HEK293 (cell line): ENCODE results near the gene SMARCA2.
A peak's percentile ranks its signal among the peaks of the same experiment; 100 is the strongest.

ENCODE experiments used
- GFI1B ChIP-seq: fragments of 450-650 bp; formaldehyde crosslinking; IDR thresholded peaks from 2 replicates; pipeline ENCODE4 v1.5.1; 2016; ENCODE audit warnings: missing biosample characterization, missing genetic modification characterization
- GLI2 ChIP-seq: fragments of 450-650 bp; formaldehyde crosslinking; IDR thresholded peaks from 2 replicates; pipeline ENCODE4; 2017; ENCODE audit warnings: missing biosample characterization, missing genetic modification characterization, low read depth, borderline replicate concordance
- GLIS2 ChIP-seq: fragments of 450-650 bp; formaldehyde crosslinking; IDR thresholded peaks from 2 replicates; pipeline ENCODE4 v1.5.1; 2016; ENCODE audit warnings: missing biosample characterization, missing genetic modification characterization
- HIC1 ChIP-seq: fragments of 450-650 bp; formaldehyde crosslinking; IDR thresholded peaks from 2 replicates; pipeline ENCODE4 v1.5.1; 2016; ENCODE audit warnings: missing biosample characterization, missing genetic modification characterization
- KLF1 ChIP-seq: fragments of 450-650 bp; formaldehyde crosslinking; IDR thresholded peaks from 2 replicates; pipeline ENCODE4 v1.5.1; 2016; ENCODE audit warnings: missing biosample characterization, missing genetic modification characterization
- KLF17 ChIP-seq: fragments of 450-650 bp; formaldehyde crosslinking; IDR thresholded peaks from 2 replicates; pipeline ENCODE4 v1.5.1; 2016; ENCODE audit warnings: missing biosample characterization, missing genetic modification characterization
- PRDM10 ChIP-seq: fragments of 450-650 bp; formaldehyde crosslinking; IDR thresholded peaks from 2 replicates; pipeline ENCODE4 v1.5.1; 2016; ENCODE audit warnings: missing biosample characterization, missing genetic modification characterization
- PRDM6 ChIP-seq: fragments of 450-650 bp; formaldehyde crosslinking; IDR thresholded peaks from 2 replicates; pipeline ENCODE4 v1.5.1; 2017; ENCODE audit warnings: missing biosample characterization, missing genetic modification characterization
- ZBTB17 ChIP-seq: fragments of 450-650 bp; formaldehyde crosslinking; IDR thresholded peaks from 2 replicates; pipeline ENCODE4 v1.5.1; 2016; ENCODE audit warnings: missing biosample characterization, missing genetic modification characterization
- ZBTB44 ChIP-seq: fragments of 450-650 bp; IDR thresholded peaks from 2 replicates; pipeline ENCODE4 v1.5.1; 2018; ENCODE audit warnings: missing biosample characterization, mild to moderate bottlenecking, missing genetic modification characterization
- ZNF175 ChIP-seq: fragments of 450-650 bp; formaldehyde crosslinking; IDR thresholded peaks from 2 replicates; pipeline ENCODE4 v1.5.1; 2016; ENCODE audit warnings: missing biosample characterization, missing genetic modification characterization
- ZNF184 ChIP-seq: fragments of 450-650 bp; IDR thresholded peaks from 2 replicates; pipeline ENCODE4 v1.5.1; 2018; ENCODE audit warnings: missing biosample characterization, mild to moderate bottlenecking, missing genetic modification characterization
- ZNF266 ChIP-seq: fragments of 450-650 bp; formaldehyde crosslinking; IDR thresholded peaks from 2 replicates; pipeline ENCODE4 v1.5.1; 2016; ENCODE audit warnings: missing biosample characterization, missing genetic modification characterization, low read depth
- ZNF311 ChIP-seq: fragments of 450-650 bp; formaldehyde crosslinking; IDR thresholded peaks from 2 replicates; pipeline ENCODE4 v1.5.1; 2017; ENCODE audit warnings: missing biosample characterization, missing genetic modification characterization, borderline replicate concordance
- ZNF394 ChIP-seq: fragments of 450-650 bp; formaldehyde crosslinking; IDR thresholded peaks from 2 replicates; pipeline ENCODE4 v1.5.1; 2016; ENCODE audit warnings: missing biosample characterization, missing genetic modification characterization, mild to moderate bottlenecking, moderate library complexity, borderline replicate concordance
- ZNF473 ChIP-seq: fragments of 450-650 bp; formaldehyde crosslinking; IDR thresholded peaks from 2 replicates; pipeline ENCODE4 v1.5.1; 2017; ENCODE audit warnings: missing biosample characterization, missing genetic modification characterization
- ZNF626 ChIP-seq: fragments of 450-650 bp; sonication (Bioruptor Pico); formaldehyde crosslinking; IDR thresholded peaks from 2 replicates; pipeline ENCODE4 v1.5.1; 2018; ENCODE audit warnings: missing biosample characterization, missing genetic modification characterization, inconsistent platforms
- ZNF645 ChIP-seq: fragments of 450-650 bp; formaldehyde crosslinking; IDR thresholded peaks from 2 replicates; pipeline ENCODE4; 2016; ENCODE audit warnings: missing biosample characterization, missing genetic modification characterization
- ZNF658 ChIP-seq: fragments of 450-650 bp; formaldehyde crosslinking; IDR thresholded peaks from 2 replicates; pipeline ENCODE4; 2016; ENCODE audit warnings: missing biosample characterization, missing genetic modification characterization
- ZNF701 ChIP-seq: fragments of 450-650 bp; formaldehyde crosslinking; IDR thresholded peaks from 2 replicates; pipeline ENCODE4 v1.5.1; 2016; ENCODE audit warnings: missing biosample characterization, missing genetic modification characterization
- ZNF768 ChIP-seq: fragments of 450-650 bp; formaldehyde crosslinking; IDR thresholded peaks from 2 replicates; pipeline ENCODE4 v1.5.1; 2018; ENCODE audit warnings: missing biosample characterization, mild to moderate bottlenecking, missing genetic modification characterization
- ZNF776 ChIP-seq: fragments of 450-650 bp; formaldehyde crosslinking; IDR thresholded peaks from 2 replicates; pipeline ENCODE4 v1.5.0; 2017; ENCODE audit warnings: missing biosample characterization, missing genetic modification characterization, borderline replicate concordance
- ZNF777 ChIP-seq: fragments of 450-650 bp; formaldehyde crosslinking; IDR thresholded peaks from 2 replicates; pipeline ENCODE4 v1.5.1; 2017; ENCODE audit warnings: missing biosample characterization, missing genetic modification characterization, borderline replicate concordance
- ZSCAN4 ChIP-seq: fragments of 450-650 bp; formaldehyde crosslinking; IDR thresholded peaks from 2 replicates; pipeline ENCODE4 v1.5.1; 2017; ENCODE audit warnings: missing biosample characterization, missing genetic modification characterization
- ZXDB ChIP-seq: fragments of 450-650 bp; formaldehyde crosslinking; IDR thresholded peaks from 2 replicates; pipeline ENCODE4 v1.5.1; 2016; ENCODE audit warnings: missing biosample characterization, missing genetic modification characterization

The SMARCA2 gene

GRCh38 chr9:2157277-2158110, 142.3 kb downstream of the SMARCA2 start (continued):
- TF ChIP-seq ZBTB17 (tag by site-specific recombination) (peak; percentile 21; the same call in 1 of the 2 replicates), ZXDB (0 out of 2 replicates have a peak, but pooled peaks have one; percentile 19), KLF17 (tag by site-specific recombination) (no peak), ZNF658 (tag by site-specific recombination) (no peak), ZNF645 (tag by site-specific recombination) (no peak), ZBTB44 (tag by site-specific recombination) (no peak), PRDM10 (peak; percentile 97), GLI2 (tag by site-specific recombination) (no peak), ZNF266 (tag by site-specific recombination) (no peak), GLIS2 (tag by site-specific recombination) (no peak), HIC1 (tag by site-specific recombination) (no peak), ZNF175 (tag by site-specific recombination) (no peak), GFI1B (tag by site-specific recombination) (no peak), ZNF626 (tag by site-specific recombination) (no peak), PRDM6 (peak; percentile 33; the same call in 1 of the 2 replicates), ZNF776 (tag by site-specific recombination) (no peak), ZNF394 (peak; percentile 64), ZNF184 (tag by site-specific recombination) (no peak), ZNF473 (tag by site-specific recombination) (no peak), ZNF311 (tag by site-specific recombination) (no peak), ZNF777 (tag by site-specific recombination) (no peak), KLF1 (tag by site-specific recombination) (no peak), ZNF701 (tag by site-specific recombination) (no peak), ZSCAN4 (tag by site-specific recombination) (no peak), ZNF768 (tag by site-specific recombination) (no peak)
